Measurements from ENCODE around the gene FDCSP.
"Not testable (repeated sequence)": the region's sequence is repeated elsewhere in the genome, so short reads cannot be mapped to it uniquely, and the experiment has no call there.

Gene FDCSP

DNA sequence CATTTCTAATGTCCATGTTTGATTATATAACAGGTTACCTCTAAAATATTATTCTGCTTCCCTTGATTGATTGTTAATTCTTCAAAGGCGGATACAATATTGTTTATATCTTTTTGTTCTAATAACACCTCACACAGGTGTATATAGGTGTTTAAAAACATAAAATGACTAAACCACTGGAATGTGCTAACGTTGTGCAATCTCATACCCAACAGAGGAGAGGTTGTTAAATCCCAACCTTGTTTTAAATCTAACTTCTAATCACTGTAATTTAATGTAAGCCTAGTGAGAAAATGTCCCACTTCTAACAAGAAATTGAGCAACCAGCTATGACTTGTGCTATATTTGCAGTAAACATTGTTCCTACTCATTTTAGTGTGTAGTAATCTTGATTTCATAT, 29.1 kb upstream of the FDCSP start:
- TF ChIP-seq, protein P1, sequence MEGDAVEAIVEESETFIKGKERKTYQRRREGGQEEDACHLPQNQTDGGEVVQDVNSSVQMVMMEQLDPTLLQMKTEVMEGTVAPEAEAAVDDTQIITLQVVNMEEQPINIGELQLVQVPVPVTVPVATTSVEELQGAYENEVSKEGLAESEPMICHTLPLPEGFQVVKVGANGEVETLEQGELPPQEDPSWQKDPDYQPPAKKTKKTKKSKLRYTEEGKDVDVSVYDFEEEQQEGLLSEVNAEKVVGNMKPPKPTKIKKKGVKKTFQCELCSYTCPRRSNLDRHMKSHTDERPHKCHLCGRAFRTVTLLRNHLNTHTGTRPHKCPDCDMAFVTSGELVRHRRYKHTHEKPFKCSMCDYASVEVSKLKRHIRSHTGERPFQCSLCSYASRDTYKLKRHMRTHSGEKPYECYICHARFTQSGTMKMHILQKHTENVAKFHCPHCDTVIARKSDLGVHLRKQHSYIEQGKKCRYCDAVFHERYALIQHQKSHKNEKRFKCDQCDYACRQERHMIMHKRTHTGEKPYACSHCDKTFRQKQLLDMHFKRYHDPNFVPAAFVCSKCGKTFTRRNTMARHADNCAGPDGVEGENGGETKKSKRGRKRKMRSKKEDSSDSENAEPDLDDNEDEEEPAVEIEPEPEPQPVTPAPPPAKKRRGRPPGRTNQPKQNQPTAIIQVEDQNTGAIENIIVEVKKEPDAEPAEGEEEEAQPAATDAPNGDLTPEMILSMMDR (IDR thresholded peaks at IDR 0.05), result no peak
- Histone ChIP-seq H3K4me3 (no peak overlapping the region), H3K27ac (no peak overlapping the region)
- no peak for DNase-seq (ENCODE audit: low spot score)

- Histone ChIP-seq H3K27ac (no peak overlapping the region), H3K4me3 (no peak overlapping the region)
- DNase-seq (ENCODE audit: low spot score), result no peak
- TF ChIP-seq, protein P1 (IDR thresholded peaks at IDR 0.05), result no peak
Observed at GRCh38 chr4:70197842-70198241, 28.1 kb upstream of the FDCSP start.

- H3K4me3 ChIP-seq, result no peak overlapping the region
- TF ChIP-seq, protein P1 (IDR thresholded peaks at IDR 0.05), result no peak
- H3K27ac ChIP-seq, result no peak overlapping the region
- DNase-seq (ENCODE audit: low spot score), result no peak
Observed at GRCh38 chr4:70203601-70204000, 22.3 kb upstream of the FDCSP start.

GRCh38 chr4:70212752-70213151, 13.2 kb upstream of the FDCSP start:
- DNase-seq (ENCODE audit: low spot score); H3K27ac ChIP-seq: not testable (repeated sequence)

GRCh38 chr4:70216109-70216508, 9.8 kb upstream of the FDCSP start:
- not testable (repeated sequence) for DNase-seq (ENCODE audit: low spot score); H3K4me3 ChIP-seq; H3K27ac ChIP-seq

More at GRCh38 chr4:70212752-70213151, 13.2 kb upstream of the FDCSP start:
- not testable (repeated sequence) for H3K4me3 ChIP-seq

DNA sequence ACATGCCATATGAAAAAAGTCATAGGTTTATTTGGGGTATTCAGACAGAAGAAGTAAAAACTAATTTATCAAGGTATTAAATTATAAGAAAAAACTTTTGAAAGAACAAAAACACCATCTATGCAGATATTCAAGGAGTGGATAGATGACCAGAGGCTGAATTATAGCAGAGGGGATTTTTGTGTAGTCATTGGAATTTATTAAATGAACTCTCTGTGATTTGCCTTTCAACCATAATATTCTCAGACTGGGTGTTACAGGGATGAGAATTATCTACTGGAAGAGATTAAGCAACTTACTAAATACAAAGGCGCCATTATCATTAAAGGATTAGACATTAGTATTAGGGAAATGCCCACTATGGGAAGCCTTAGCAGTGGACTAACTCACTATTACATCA, 9.4 kb upstream of the FDCSP start:
- not testable (repeated sequence) for H3K4me3 ChIP-seq; DNase-seq (ENCODE audit: low spot score); H3K27ac ChIP-seq

GRCh38 chr4:70221389-70221788, 4.5 kb upstream of the FDCSP start:
- H3K4me3 ChIP-seq, result not testable (repeated sequence)

DNA sequence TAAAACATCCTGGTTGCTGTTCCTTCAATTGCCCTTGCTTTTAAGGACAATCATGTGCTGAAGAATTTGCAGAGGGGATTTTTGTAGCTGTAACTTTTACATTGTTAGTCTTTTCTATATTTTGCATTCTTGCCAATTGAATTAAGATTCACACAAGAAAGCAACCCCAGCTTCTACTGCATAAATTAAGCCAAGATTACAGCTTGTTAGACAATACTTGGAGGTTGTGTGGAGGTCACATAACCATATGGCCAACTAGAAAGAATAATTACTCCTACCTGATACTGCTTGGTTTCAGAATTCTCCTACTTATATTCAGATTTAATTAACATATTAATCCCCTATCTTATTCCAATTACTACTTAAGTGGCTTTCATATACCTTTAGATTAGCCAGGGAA, 4.1 kb upstream of the FDCSP start:
- H3K27ac ChIP-seq; DNase-seq (ENCODE audit: low spot score); H3K4me3 ChIP-seq: not testable (repeated sequence)

More at GRCh38 chr4:70221389-70221788, 4.5 kb upstream of the FDCSP start:
- DNase-seq (ENCODE audit: low spot score); H3K27ac ChIP-seq: not testable (repeated sequence)

DNA sequence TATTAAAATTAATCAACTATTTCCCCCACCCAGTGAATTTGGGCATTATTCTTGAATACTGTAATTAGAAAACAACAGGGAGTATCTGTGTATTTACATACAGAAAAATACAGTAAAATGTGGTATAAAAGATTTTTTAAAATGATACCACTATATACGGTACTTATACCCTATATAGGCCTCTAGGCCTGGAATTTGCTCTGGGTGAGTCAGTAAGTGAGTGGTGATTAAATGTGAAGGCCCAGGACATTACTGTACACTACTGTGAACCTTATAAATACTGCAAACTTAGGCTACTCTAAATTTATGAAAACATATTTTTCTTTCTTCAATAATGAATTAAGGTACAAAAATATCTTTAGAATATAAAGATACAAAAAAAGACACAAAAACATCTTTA, 10.2 kb downstream of the FDCSP start:
- Histone ChIP-seq H3K27ac (no peak overlapping the region), H3K4me3 (no peak overlapping the region)
- DNase-seq (ENCODE audit: low spot score), result no peak
- TF ChIP-seq, protein P1 (IDR thresholded peaks at IDR 0.05), result no peak

DNA sequence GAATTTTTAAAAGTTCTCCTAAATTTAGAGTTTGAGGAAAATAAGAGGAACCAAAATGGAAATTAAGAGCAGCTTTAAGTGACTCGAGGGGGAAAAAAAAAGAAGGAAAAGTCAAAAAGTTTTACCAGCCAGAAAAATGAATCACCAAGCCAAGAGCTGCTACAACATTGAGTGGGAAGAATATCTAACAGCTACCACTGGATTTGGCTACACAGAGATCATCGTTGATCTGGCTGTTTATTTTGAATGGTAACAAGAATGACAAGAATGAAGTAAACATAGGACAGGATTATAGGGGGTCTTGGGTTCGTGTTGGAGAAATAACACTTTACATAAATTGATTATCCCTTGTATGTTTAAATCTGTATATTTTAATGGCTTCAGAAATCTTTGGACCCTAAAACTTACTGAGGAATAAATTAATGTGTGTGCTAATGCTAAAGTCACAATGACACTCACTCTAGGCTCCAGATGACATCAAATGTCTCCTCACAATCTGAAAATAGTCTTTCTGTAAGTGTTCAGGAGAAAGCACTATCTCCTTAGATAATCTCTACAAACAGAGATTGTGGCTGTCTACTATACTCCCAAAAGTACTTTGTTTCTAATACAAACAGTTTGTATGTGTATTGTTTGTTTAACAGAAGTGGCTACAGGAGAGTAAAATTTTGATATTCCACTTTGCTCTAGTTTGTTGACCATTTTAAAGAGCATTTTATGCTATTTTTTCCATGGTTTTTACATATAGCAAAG, 13.4 kb downstream of the FDCSP start:
- no peak overlapping the region for H3K4me3 ChIP-seq
- no peak overlapping the region for H3K27ac ChIP-seq
- TF ChIP-seq, protein P1 (IDR thresholded peaks at IDR 0.05), result no peak
- no peak for DNase-seq (ENCODE audit: low spot score)
